HG03457 (cell line): ENCODE results near the gene LONP2.
"Not testable (repeated sequence)": the region's sequence is repeated elsewhere in the genome, so short reads cannot be mapped to it uniquely, and the experiment has no call there.

Source experiments
- ATAC-seq: cut with Tn5 transposase; IDR thresholded peaks from one replicate; pipeline ENCODE4 v1.9.1; 2021; ENCODE audit warnings: moderate number of reproducible peaks; ENCODE audit not compliant: unreplicated experiment

Gene LONP2

DNA sequence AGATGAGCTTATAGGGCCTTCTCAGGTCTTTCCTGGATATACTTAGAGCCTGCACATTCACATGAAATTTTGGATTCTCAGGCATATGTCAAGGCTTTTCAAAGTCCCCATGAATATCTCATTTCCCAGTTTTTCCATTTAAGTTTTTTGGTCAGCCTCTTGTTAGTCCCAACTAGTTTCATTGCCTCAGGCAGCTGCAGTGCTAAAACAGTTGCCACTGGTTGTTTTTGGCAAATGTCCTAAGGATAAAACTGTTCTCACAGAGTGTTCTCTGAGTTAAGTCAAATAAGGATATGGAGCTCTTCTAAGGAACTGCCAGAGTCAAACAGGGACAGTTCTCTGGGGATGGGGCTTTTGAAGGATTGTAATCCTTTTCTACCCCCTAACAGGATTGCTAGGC is 43.1 kb downstream of the LONP2 start:
- no peak for ATAC-seq

DNA sequence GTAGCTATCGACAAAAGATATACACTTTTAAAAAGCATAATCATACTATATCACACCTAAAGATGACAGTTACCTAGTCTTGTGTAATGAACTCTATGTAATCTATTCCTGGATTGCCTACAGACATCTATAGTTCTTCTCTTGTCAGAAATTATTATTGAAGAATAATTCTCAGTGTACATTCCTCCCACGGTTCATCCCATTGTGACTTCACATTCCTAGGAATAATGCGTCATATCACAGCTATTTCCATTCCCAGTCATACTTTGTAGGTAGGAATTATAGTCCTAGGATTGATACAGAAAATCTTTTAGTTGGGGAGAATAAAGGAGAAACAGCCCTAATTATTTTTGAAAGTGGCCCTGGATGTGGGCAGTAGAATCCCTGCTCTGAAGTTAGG is 47.2 kb downstream of the LONP2 start:
- ATAC-seq = no peak

- ATAC-seq = no peak
Measured at GRCh38 chr16:48291754-48292153, 47.7 kb downstream of the LONP2 start.

GRCh38 chr16:48292452-48292851 is 48.4 kb downstream of the LONP2 start:
- ATAC-seq = no peak

DNA sequence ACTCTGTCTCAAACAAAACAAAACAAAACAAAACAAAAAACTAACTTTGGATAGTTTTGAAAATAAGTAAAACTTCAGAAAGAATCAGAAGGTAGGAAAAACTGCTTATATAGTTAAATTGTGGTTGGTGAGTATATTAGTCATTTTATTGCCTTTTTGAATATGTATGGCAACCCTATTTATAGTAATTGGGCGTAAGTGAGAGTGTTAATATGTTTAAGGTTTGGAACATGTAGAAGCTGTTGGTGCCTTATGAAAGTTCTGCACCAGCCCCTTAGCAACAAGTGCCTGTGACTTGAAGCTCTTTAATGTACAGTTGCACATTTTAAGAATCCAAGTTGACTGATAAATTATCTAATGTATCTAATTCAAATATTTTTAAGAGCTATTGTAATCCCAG is 50.6 kb downstream of the LONP2 start:
- no peak for ATAC-seq

DNA sequence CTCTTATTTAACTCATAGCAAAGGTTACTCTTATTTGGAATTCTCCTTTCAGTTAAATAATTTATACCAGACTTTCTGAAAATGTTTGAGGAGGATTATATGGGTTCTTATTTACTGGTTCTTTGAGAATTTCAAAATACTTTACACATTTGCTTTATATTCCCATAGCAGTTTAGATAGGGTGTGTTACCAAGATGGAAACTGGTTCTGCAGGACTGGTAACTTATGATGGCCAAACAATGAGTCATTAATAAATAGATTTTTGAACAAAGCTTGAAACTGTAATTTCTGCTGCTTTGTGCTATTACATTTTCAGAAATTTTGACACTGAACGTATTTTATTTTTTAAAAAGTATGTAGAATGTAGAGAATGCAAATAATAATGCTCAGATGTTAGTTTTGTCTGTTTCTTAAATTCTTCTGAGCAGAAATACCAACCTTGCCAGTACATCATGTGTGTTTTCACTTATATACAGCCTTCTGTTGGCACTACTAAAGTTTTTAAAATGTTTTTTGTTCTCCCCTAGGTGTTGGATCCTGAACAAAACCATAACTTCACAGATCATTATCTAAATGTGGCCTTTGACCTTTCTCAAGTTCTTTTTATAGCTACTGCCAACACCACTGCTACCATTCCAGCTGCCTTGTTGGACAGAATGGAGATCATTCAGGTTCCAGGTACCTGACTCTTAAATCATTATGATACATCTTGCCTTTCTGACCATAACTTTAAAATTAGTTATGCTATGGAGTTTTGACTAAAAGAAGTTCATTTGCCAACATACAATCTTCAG is 51.6 kb downstream of the LONP2 start:
- no peak for ATAC-seq

DNA sequence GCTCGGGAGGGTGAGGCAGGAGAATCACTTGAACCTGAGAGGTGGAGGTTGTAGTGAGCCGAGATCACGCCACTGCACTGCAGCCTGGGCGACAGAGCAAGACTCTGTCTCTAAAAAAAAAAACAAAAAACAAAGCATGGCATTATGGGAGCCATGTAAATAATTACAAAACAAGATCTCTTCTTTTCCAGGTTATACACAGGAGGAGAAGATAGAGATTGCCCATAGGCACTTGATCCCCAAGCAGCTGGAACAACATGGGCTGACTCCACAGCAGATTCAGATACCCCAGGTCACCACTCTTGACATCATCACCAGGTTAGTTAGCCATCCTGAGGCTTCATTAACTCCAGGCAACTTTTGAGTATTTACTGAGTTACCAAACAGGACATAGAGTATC is 55.4 kb downstream of the LONP2 start:
- no peak for ATAC-seq

GRCh38 chr16:48300391-48300856 is 56.3 kb downstream of the LONP2 start:
- no peak for ATAC-seq

DNA sequence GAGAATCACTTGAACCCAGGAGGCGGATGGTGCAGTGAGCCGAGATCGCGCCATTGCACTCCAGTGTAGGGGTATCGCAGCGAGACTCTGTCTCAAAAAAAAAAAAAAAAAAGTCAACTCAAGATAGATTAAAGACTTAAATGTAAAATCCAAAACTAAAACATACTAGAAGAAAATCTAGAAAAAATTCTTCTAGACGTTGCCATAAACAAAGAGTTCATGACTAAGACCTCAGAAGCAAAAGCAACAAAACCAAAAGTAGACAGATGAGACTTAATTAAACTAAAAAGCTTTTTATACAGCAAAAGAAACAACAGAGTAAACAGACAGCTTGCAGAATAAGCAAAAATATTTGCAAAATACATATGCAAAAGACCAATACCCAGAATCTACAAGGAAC is 64.4 kb downstream of the LONP2 start:
- no peak for ATAC-seq

DNA sequence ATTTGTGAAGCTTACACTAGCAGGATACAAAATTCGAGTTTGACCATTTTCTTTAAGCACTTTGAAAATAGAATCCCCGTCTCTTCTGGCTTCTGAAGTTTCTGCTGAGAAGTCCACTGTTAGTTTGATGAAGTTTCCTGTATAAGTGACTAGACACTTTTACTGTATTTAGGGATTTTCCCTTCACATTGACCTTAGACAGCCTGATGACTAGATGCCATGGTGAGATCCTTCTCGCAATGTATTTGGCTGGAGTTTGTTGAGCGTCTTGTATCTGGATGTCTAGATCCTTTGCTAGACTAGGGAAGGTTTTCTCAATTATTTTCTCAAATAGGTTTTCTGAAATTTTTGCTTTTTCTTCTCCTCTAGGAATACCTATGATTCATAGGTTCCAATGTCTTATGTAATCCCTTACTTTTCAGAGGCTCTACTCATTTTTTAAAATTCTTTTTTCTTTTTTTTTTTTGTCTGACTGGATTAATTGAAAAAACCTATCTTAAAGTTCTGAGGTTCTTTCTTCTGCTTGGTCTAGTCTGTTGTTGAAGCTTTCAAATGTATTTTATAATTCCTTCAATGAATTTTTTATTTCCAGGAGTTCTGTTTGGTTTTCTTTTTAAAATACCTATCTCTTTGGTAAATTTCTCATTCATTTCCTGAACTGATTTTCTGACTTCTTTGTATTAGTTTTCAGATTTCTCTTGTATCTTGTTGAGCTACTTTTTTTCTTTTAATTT is 67.0 kb downstream of the LONP2 start:
- ATAC-seq = no peak

DNA sequence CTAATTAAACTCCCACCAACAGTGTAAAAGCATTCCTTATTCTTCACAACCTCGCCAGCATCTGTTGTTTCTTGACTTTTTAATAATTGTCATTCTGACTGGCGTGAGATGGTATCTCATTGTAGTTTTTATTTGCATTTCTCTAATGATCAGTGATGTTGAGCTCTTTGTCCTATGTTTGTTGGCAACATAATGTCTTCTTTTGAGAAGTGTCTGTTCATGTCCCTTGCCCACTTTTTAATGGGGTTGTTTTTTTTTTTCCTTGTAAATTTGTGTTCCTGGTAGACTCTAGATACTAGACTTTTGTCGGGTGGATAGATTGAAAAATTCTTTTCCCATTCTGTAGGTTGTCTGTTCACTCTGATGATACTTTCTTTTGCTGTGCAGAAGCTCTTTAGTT is 69.8 kb downstream of the LONP2 start:
- not testable (repeated sequence) for ATAC-seq

- ATAC-seq = no peak
Measured at GRCh38 chr16:48317026-48317425, 72.9 kb downstream of the LONP2 start.

- ATAC-seq = no peak
Measured at GRCh38 chr16:48317614-48318315, 73.7 kb downstream of the LONP2 start.

- no peak for ATAC-seq
Measured at GRCh38 chr16:48318630-48319029, 74.5 kb downstream of the LONP2 start.

DNA sequence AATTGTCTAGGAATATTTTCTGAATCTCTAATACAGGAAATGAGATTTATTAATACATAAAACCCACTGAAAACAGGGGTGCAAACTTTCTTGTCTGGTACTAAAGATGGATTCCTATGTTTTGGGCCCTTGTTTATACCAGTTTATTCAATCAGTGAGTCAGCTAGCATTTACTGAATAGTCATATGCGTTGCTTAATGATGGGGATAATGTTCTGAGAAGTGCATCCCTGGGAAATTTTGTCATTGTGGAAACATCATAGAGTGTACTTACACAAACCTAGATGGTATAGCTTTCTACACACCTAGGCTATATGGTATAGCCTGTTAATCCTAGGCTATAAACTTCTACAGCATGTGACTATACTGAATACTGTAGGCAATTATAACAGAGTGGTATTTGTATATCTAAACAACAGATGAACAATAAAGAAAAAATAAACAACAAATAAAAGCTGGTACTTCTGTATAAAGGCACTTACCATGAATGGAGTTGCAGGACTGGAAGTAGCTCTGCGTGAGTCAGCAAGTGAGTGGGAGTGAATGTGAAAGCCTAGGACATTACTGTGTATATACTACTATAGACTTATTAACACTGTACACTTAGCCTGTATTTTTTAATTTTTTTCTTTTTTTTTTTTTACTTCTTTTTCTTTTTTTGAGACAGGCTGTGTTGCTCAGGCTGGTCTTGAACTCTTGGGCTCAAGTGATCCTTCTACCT is 77.4 kb downstream of the LONP2 start:
- ATAC-seq = no peak

DNA sequence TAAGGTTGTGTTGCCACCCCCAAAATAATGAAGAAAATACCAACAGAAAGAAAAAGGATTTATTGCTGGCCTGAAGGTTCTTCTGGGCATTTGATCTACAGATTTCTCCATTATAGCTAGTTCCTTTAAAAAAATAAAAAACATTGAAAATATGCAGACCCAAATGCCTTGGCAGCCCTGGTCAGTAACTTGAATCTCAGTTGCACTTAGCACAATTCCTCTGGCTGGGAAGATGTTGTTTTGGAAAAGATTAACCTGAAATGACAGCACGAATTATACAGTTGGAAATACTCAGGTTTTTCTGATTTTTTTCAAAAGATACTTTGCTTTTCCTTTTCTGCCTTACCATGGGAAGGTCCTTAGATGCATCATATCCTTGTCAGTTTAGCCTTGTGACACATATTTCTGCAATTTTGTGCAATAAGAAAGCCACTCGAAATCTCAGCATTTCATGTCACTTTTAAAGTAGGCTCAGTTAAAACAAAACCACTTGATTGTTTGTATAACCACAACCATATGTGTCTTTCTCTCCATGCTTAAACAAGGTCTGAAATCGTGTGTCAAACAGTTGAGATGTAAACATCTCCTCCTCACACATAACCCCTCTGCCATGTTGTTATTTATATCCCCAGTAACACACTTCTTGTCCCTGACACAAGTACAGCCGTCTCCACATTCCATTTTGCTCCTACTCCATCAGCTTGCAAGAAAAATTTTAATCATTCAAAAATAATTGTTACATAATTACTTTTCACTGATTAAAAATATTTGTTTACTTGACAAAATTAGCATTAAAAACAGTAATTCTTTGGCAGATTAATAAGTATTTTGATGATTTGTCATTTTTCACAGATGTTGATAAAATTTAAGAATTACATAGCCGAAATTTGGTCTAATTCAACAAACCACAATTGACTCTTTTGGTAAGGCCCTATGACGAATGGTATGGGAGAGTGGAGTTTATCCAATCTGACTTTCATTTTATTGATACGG is 80.0 kb downstream of the LONP2 start:
- no peak for ATAC-seq

- no peak for ATAC-seq
Measured at GRCh38 chr16:48326915-48327314, 82.8 kb downstream of the LONP2 start.

DNA sequence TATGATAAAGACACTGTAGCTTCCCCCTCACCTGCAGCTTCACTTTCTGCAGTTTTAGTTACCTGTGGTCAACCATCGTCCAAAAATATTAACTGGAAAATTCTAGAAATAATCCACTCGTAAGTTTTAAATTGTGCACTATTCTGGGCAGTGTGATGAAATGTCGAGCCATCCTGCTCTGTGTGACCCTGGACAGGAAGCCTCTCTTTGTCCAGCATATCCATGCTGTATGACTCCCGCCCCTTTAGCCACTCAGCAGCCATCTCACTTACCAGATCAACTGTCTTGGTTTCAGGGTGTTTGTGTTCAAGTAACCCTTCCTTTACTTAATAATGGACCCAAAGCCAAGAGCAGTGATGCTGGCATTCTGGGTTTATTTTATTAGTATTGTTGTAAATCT is 85.0 kb downstream of the LONP2 start:
- no peak for ATAC-seq

GRCh38 chr16:48330189-48330840 is 86.2 kb downstream of the LONP2 start:
- ATAC-seq = no peak
